Urinary bladder (tissue), 4 donors: Measurements from ENCODE around the gene LPAR2. TPM values are rescaled to one million over a fixed set of nuclear protein-coding genes. Genes with fewer than 3 reads are reported as not detected.

ENCODE experiments used
- DNase-seq: peaks from one replicate; pipeline ENCODE4 v3.0.0-alpha.2; 2015; ENCODE audit errors: extremely low spot score
- H3K27ac ChIP-seq: one replicate; pipeline ENCODE4 v1.5.1; 2013; ENCODE audit warnings: low read depth, mild to moderate bottlenecking, moderate library complexity
- H3K36me3 ChIP-seq: one replicate; pipeline ENCODE4 v1.6.1; 2013; ENCODE audit warnings: mild to moderate bottlenecking, moderate library complexity; ENCODE audit not compliant: insufficient read depth
- H3K4me1 ChIP-seq: one replicate; pipeline ENCODE4 v1.6.1; 2013; ENCODE audit warnings: mild to moderate bottlenecking, moderate library complexity; ENCODE audit not compliant: insufficient read depth
- H3K4me3 ChIP-seq: one replicate; pipeline ENCODE4 v1.5.1; 2013; ENCODE audit warnings: low read depth, low read length
- WGBS: extraction: QIAGEN DNeasy Blood & Tissue Kit; methylation state at CpG from one replicate; pipeline ENCODE4 v1.1.7; 2013; 5-methylcytosine and 5-hydroxymethylcytosine counted together
- polyA plus RNA-seq: library from polyadenylated mRNA; stranded (reverse); fragments of 200-250 nt; gene quantifications from one replicate; pipeline ENCODE4 v1.2.3, GENCODE V29; 2013
- total RNA-seq: library from RNA; depleted of rRNA; stranded (reverse); fragments of >200 nt; gene quantifications from one replicate; pipeline ENCODE4 v1.2.3, GENCODE V29; 2014
- donor health status: healthy with polysubstance abuse.
- donor health status: healthy.

The LPAR2 gene
- total and polyA plus RNA-seq, 2 donors = 4.1 to 4.9 TPM

- no peak for DNase-seq
- Histone ChIP-seq H3K36me3 (no peaks in the 10 kb centered on the region), H3K4me1 (peaks cover 3% of the 10 kb centered on the region), H3K4me3 (no peak overlapping the region), H3K27ac (no peak overlapping the region)
- 88% methylated on average over 2 of the region's 2 CpGs for WGBS
Observed at GRCh38 chr19:19588546-19588945, 39.5 kb downstream of the LPAR2 start.

GRCh38 chr19:19587771-19588170, 40.2 kb downstream of the LPAR2 start:
- H3K4me3 ChIP-seq = no peak overlapping the region
- no peaks in the 10 kb centered on the region for H3K36me3 ChIP-seq
- no peak overlapping the region for H3K27ac ChIP-seq
- peaks cover 3% of the 10 kb centered on the region for H3K4me1 ChIP-seq
- DNase-seq = no peak
- 94% methylated on average over 5 of the region's 5 CpGs for WGBS

- 88% methylated on average over 6 of the region's 6 CpGs for WGBS
- Histone ChIP-seq H3K4me3 (no peak overlapping the region), H3K36me3 (no peaks in the 10 kb centered on the region), H3K27ac (no peak overlapping the region), H3K4me1 (no peaks in the 10 kb centered on the region)
- no peak for DNase-seq
Observed at GRCh38 chr19:19584356-19584755, 43.7 kb downstream of the LPAR2 start.

GRCh38 chr19:19582471-19582870, 45.5 kb downstream of the LPAR2 start:
- Histone ChIP-seq H3K36me3 (no peaks in the 10 kb centered on the region), H3K4me3 (no peak overlapping the region)
- 84% methylated on average over 6 of the region's 6 CpGs for WGBS

GRCh38 chr19:19581391-19581790, 46.6 kb downstream of the LPAR2 start:
- DNase-seq = no peak
- Histone ChIP-seq H3K36me3 (no peaks in the 10 kb centered on the region), H3K27ac (no peak overlapping the region), H3K4me3 (no peak overlapping the region), H3K4me1 (no peaks in the 10 kb centered on the region)
- WGBS = 93% methylated on average over 13 of the region's 13 CpGs

More at GRCh38 chr19:19582471-19582870, 45.5 kb downstream of the LPAR2 start:
- Histone ChIP-seq H3K4me1 (no peaks in the 10 kb centered on the region), H3K27ac (no peak overlapping the region)
- DNase-seq = no peak

GRCh38 chr19:19580418-19580817, 47.6 kb downstream of the LPAR2 start:
- 94% methylated on average over 4 of the region's 4 CpGs for WGBS
- H3K36me3 ChIP-seq = no peaks in the 10 kb centered on the region
- H3K27ac ChIP-seq = no peak overlapping the region
- no peak overlapping the region for H3K4me3 ChIP-seq
- DNase-seq = no peak
- no peaks in the 10 kb centered on the region for H3K4me1 ChIP-seq

GRCh38 chr19:19579533-19580361, 48.3 kb downstream of the LPAR2 start:
- Histone ChIP-seq H3K4me3 (no peak overlapping the region), H3K36me3 (no peaks in the 10 kb centered on the region), H3K4me1 (no peaks in the 10 kb centered on the region), H3K27ac (no peak overlapping the region)
- no peak for DNase-seq
- WGBS = 87% methylated on average over 25 of the region's 25 CpGs

- H3K4me3 ChIP-seq = no peak overlapping the region
- 78% methylated on average over 6 of the region's 6 CpGs for WGBS
- no peaks in the 10 kb centered on the region for H3K4me1 ChIP-seq
- no peak for DNase-seq
- H3K36me3 ChIP-seq = no peaks in the 10 kb centered on the region
- H3K27ac ChIP-seq = no peak overlapping the region
Observed at GRCh38 chr19:19578252-19578651, 49.8 kb downstream of the LPAR2 start.

- Histone ChIP-seq H3K4me3 (no peak overlapping the region), H3K4me1 (no peaks in the 10 kb centered on the region), H3K27ac (no peak overlapping the region), H3K36me3 (no peaks in the 10 kb centered on the region)
- WGBS = 82% methylated on average over 6 of the region's 6 CpGs
- DNase-seq = no peak
Observed at GRCh38 chr19:19575411-19575810, 52.6 kb downstream of the LPAR2 start.

Other genes with a start within 250 kb of the LPAR2 start
- gene GATAD2A, start 222.5 kb downstream of the LPAR2 start, total RNA-seq = 15.8 TPM
- 22.9 TPM for gene GATAD2A, start 222.5 kb downstream of the LPAR2 start, polyA plus RNA-seq
- 0.85 TPM for gene TSSK6, start 112.7 kb downstream of the LPAR2 start, total RNA-seq
- 1.8 TPM for gene TSSK6, start 112.7 kb downstream of the LPAR2 start, polyA plus RNA-seq
- gene NDUFA13, start 112.0 kb downstream of the LPAR2 start, total RNA-seq = 74.7 TPM
- 318 TPM for gene NDUFA13, start 112.0 kb downstream of the LPAR2 start, polyA plus RNA-seq
- gene YJEFN3, start 99.3 kb downstream of the LPAR2 start, total RNA-seq = 1.8 TPM
- gene YJEFN3, start 99.3 kb downstream of the LPAR2 start, polyA plus RNA-seq = 4.6 TPM
- 0.32 TPM for gene CILP2, start 90.0 kb downstream of the LPAR2 start, total RNA-seq
- gene CILP2, start 90.0 kb downstream of the LPAR2 start, polyA plus RNA-seq = 0.32 TPM
- gene PBX4, start 9.5 kb downstream of the LPAR2 start, total RNA-seq = 3.9 TPM
- gene PBX4, start 9.5 kb downstream of the LPAR2 start, polyA plus RNA-seq = 2.1 TPM
- 3.6 TPM for gene GMIP, start 15.4 kb upstream of the LPAR2 start, total RNA-seq
- 6.2 TPM for gene GMIP, start 15.4 kb upstream of the LPAR2 start, polyA plus RNA-seq
- 27.7 TPM for gene ATP13A1, start 35.5 kb upstream of the LPAR2 start, total RNA-seq
- 35.5 TPM for gene ATP13A1, start 35.5 kb upstream of the LPAR2 start, polyA plus RNA-seq
- gene ZNF101, start 40.6 kb upstream of the LPAR2 start, total RNA-seq = 9.5 TPM
- 4.3 TPM for gene ZNF101, start 40.6 kb upstream of the LPAR2 start, polyA plus RNA-seq
- 30.1 TPM for gene ZNF14, start 104.9 kb upstream of the LPAR2 start, total RNA-seq
- gene ZNF14, start 104.9 kb upstream of the LPAR2 start, polyA plus RNA-seq = 5.0 TPM
- gene ZNF506, start 193.5 kb upstream of the LPAR2 start, total RNA-seq = 71.4 TPM
- gene ZNF506, start 193.5 kb upstream of the LPAR2 start, polyA plus RNA-seq = 8.8 TPM
- 17.9 TPM for gene ZNF253, start 237.7 kb upstream of the LPAR2 start, total RNA-seq
- gene ZNF253, start 237.7 kb upstream of the LPAR2 start, polyA plus RNA-seq = 4.2 TPM